Measurements from ENCODE around the gene MAP3K5. TPM values are rescaled to one million over a fixed set of nuclear protein-coding genes. Genes with fewer than 3 reads are reported as not detected.

MAP3K5 gene
- total RNA-seq, 3 donors from 2014 or later (not counting 1 experiment from before 2014, with no cell fraction given) = 19.7 to 36.7 (median 35.4) TPM

DNA sequence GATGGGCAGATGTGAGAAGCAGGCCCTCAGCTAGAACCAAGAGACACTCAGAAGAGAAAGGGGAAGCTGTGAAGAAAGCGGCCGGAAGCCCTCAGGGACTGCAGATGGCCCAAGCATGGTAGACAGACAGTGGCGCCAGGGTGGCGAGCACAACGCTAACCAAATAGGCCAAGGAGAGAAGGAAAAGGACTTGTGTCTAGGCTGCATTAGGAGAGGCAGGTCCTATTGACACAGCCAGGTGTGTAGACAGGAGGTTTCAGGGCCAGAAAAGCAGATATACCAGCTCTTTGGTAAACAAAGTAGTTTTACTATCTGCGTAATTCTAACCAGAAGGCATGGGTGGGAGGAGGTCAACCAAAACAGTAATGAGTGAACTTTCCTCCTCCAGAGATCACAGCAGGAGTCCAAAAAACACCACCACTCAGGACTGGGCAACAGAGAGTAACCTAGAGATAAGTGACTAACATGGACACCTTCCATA lies 226.2 kb downstream of the MAP3K5 start:
- intact Hi-C loops (cut with micrococcal nuclease) = no loop called here
- ATAC-seq = peak in 1 of 3 donors; percentile 43
- Mint-ChIP-seq H3K27ac (peak overlapping the region; percentile 10 to 56), H3K36me3 (peaks cover 18% of the 10 kb centered on the region), H3K4me1 (peaks cover 35 to 50% of the 10 kb centered on the region in 2 donors), H3K4me3 (peak overlapping the region; percentile 2), H3K27me3 (ENCODE audit: low read depth in 2 of 2) (no peaks in the 10 kb centered on the region), H3K9me3 (no peaks in the 10 kb centered on the region)
- Histone ChIP-seq H3K9me3 (ENCODE audit: control insufficient read depth, insufficient read depth, low read length) (no peaks in the 10 kb centered on the region), H3K27ac (ENCODE audit: low read length) (no peak overlapping the region), H3K36me3 (ENCODE audit: control insufficient read depth, insufficient read depth, low read length) (peaks cover 23% of the 10 kb centered on the region), H3K4me1 (ENCODE audit: control insufficient read depth, insufficient read depth, low read length) (peaks cover 11% of the 10 kb centered on the region), H3K4me3 (ENCODE audit: low read length) (no peak overlapping the region), H3K27me3 (ENCODE audit: control insufficient read depth, insufficient read depth, low read length) (no peaks in the 10 kb centered on the region)
- no peak for DNase-seq
- 70% methylated on average over 5 of the region's 6 CpGs for WGBS (ENCODE audit: insufficient coverage)
- TF ChIP-seq, protein P1, sequence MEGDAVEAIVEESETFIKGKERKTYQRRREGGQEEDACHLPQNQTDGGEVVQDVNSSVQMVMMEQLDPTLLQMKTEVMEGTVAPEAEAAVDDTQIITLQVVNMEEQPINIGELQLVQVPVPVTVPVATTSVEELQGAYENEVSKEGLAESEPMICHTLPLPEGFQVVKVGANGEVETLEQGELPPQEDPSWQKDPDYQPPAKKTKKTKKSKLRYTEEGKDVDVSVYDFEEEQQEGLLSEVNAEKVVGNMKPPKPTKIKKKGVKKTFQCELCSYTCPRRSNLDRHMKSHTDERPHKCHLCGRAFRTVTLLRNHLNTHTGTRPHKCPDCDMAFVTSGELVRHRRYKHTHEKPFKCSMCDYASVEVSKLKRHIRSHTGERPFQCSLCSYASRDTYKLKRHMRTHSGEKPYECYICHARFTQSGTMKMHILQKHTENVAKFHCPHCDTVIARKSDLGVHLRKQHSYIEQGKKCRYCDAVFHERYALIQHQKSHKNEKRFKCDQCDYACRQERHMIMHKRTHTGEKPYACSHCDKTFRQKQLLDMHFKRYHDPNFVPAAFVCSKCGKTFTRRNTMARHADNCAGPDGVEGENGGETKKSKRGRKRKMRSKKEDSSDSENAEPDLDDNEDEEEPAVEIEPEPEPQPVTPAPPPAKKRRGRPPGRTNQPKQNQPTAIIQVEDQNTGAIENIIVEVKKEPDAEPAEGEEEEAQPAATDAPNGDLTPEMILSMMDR (IDR thresholded peaks at IDR 0.05) = no peak

DNA sequence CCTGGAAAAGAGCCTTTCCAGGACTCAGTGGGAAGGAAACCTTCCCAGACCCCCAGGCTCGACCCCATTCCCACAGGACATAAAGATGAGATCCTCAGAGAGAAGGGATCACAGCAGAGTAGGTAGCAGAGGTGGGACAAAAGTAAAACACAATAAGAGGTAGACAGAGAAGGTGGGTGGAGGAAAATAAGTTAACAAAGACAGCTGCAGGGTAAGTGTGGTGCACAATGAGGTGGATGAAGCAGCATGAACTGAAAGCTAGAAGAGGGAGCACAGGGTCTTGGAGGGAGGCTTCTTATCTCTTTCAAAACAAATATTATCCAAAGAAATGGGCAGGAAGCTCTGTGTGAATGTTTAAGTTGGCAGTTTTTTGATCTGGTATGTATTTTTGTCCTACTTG lies 228.1 kb downstream of the MAP3K5 start:
- Histone ChIP-seq H3K27me3 (ENCODE audit: control insufficient read depth, insufficient read depth, low read length) (no peaks in the 10 kb centered on the region), H3K4me3 (ENCODE audit: low read length) (no peak overlapping the region), H3K4me1 (ENCODE audit: control insufficient read depth, insufficient read depth, low read length) (peaks cover 11% of the 10 kb centered on the region), H3K27ac (ENCODE audit: low read length) (no peak overlapping the region), H3K9me3 (ENCODE audit: control insufficient read depth, insufficient read depth, low read length) (no peaks in the 10 kb centered on the region), H3K36me3 (ENCODE audit: control insufficient read depth, insufficient read depth, low read length) (peaks cover 28% of the 10 kb centered on the region)
- TF ChIP-seq, protein P1 (IDR thresholded peaks at IDR 0.05) = no peak
- Mint-ChIP-seq H3K9me3 (no peaks in the 10 kb centered on the region), H3K4me3 (peak overlapping the region; percentile 65), H3K27me3 (ENCODE audit: low read depth in 2 of 2) (no peaks in the 10 kb centered on the region), H3K36me3 (peaks cover 20% of the 10 kb centered on the region), H3K27ac (peak overlapping the region; percentile 49 to 65), H3K4me1 (peaks cover 35 to 45% of the 10 kb centered on the region in 2 donors)
- ATAC-seq = peak in 2 of 3 donors; percentile 18 to 49
- DNase-seq = no peak
- no CpG with 5 or more reads among the region's 1 CpG for WGBS (ENCODE audit: insufficient coverage)
- intact Hi-C loops (cut with micrococcal nuclease) = no loop called here

DNA sequence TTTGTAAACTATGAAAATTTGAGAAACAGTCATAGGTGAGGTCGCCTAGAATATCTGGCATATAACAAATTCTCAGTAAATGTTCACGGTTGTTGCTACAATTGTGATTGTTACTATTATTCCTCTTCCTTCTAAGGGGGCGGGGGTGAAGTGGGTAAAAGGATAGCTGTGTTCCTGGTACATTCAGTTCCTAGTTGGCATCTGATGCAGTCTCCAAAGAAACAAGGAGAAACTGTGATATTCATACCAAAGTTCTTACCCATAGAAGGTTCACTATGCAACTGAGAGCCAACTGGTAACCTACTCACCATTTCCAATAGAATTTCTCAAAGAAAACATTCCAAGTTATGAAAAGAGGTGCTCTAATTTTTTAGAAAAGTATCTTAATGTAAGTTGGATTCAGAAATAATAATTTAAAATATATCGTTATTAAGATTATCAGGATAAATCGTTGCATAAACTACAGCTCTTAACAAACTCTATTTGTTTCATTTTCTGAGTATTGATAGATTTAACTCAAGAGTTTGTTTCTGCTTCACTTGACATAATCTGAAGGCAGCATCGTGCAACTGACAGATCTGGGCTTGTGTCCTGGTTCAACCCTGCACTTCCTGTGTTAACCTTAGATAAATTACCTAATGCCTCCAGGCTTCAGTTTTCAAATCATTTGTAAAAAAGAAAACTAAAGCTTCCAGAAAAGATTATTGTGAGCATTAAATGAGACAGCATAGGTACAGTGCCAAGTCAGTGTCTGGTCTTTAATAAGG lies 228.7 kb downstream of the MAP3K5 start:
- peak; percentile 47 to 83 (median 57) for ATAC-seq
- Histone ChIP-seq H3K27me3 (ENCODE audit: control insufficient read depth, insufficient read depth, low read length) (no peaks in the 10 kb centered on the region), H3K9me3 (ENCODE audit: control insufficient read depth, insufficient read depth, low read length) (no peaks in the 10 kb centered on the region), H3K4me1 (ENCODE audit: control insufficient read depth, insufficient read depth, low read length) (peaks cover 11% of the 10 kb centered on the region), H3K27ac (ENCODE audit: low read length) (no peak overlapping the region), H3K36me3 (ENCODE audit: control insufficient read depth, insufficient read depth, low read length) (peaks cover 30% of the 10 kb centered on the region), H3K4me3 (ENCODE audit: low read length) (no peak overlapping the region)
- Mint-ChIP-seq H3K9me3 (no peaks in the 10 kb centered on the region), H3K4me3 (peak overlapping the region; percentile 65), H3K36me3 (peaks cover 20% of the 10 kb centered on the region), H3K27me3 (ENCODE audit: low read depth in 2 of 2) (no peaks in the 10 kb centered on the region), H3K4me1 (peaks cover 35 to 45% of the 10 kb centered on the region in 2 donors), H3K27ac (peak overlapping the region; percentile 49 to 65)
- TF ChIP-seq, protein P1 (IDR thresholded peaks at IDR 0.05) = no peak
- WGBS (ENCODE audit: insufficient coverage) = 8% methylated on average over 1 of the region's 6 CpGs
- intact Hi-C loops (cut with micrococcal nuclease) = no loop called here
- DNase-seq = peak in 1 of 2 donors; percentile 19

All from natural killer cell (primary cell).